Spleen (tissue), 7 donors: ENCODE data around the gene INHBB.

Experiments
- POLR2A ChIP-seq, 3 donors: fragments of 450-650 bp; IDR thresholded peaks; one replicate each; pipeline ENCODE4 v1.5.1; 2017; ENCODE audit warnings: antibody characterized with exemption in 3 of 3, mild to moderate bottlenecking in 1 of 3
- POLR2AphosphoS5 ChIP-seq, 3 donors: sonication (generic); formaldehyde crosslinking; IDR thresholded peaks; one replicate each; pipeline ENCODE4 v1.5.1; 2017; ENCODE audit warnings: antibody characterized with exemption in 3 of 3
- TF ChIP-seq, protein P1 (sequence below), 11 experiments: fragments of 200-600 bp in 7 of 11; fragments of 450-650 bp in 4 of 11; sonication (generic) in 4 of 11; IDR thresholded peaks in 8 of 11; conservative IDR thresholded peaks in 3 of 11; 1 replicate in 7 of 11; 2 replicates in 4 of 11; pipeline versions ENCODE4 v1.4.0 to v1.8.0; 2016 to 2021; ENCODE audit warnings: antibody characterized with exemption in 11 of 11, inconsistent platforms in 4 of 11, mild to moderate bottlenecking in 1 of 11
- donor health status: DM: no; HTN: no; CAD: no; lungs with moderate emphysema.
- donor health status: DM: no; HTN: no; CAD: no.
- donor health status: DM: no; HTN: no; CAD: no.

DNA sequence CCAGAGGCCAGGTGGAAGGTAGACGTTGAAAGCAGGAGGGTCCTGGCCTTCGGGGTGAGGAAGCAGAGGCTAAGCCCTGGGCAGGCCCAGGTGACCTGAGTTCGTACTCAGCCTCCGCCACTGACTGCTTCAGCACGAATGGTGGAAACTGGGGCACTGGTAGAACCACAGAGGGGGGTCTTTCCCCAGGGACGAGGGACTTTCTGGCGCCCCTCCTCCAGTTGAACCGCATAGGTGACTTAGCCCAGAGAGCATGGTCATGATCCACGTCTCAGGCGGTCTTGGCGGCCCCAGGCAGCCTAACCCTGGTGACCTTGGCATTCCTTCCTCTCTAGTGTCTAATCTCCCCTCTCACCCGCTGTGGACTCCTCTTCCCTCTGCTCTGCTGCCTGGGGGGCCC is 30.2 kb downstream of the INHBB start:
- no peak for TF ChIP-seq POLR2AphosphoS5 (IDR thresholded peaks at IDR 0.05)
- TF ChIP-seq, protein P1, sequence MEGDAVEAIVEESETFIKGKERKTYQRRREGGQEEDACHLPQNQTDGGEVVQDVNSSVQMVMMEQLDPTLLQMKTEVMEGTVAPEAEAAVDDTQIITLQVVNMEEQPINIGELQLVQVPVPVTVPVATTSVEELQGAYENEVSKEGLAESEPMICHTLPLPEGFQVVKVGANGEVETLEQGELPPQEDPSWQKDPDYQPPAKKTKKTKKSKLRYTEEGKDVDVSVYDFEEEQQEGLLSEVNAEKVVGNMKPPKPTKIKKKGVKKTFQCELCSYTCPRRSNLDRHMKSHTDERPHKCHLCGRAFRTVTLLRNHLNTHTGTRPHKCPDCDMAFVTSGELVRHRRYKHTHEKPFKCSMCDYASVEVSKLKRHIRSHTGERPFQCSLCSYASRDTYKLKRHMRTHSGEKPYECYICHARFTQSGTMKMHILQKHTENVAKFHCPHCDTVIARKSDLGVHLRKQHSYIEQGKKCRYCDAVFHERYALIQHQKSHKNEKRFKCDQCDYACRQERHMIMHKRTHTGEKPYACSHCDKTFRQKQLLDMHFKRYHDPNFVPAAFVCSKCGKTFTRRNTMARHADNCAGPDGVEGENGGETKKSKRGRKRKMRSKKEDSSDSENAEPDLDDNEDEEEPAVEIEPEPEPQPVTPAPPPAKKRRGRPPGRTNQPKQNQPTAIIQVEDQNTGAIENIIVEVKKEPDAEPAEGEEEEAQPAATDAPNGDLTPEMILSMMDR (IDR thresholded peaks at IDR 0.05 in 8 of 11, conservative IDR thresholded peaks at IDR 0.05 in 3 of 11): no peak
- TF ChIP-seq POLR2A (IDR thresholded peaks at IDR 0.05): no peak
